RPMI8226 (cell line): Measurements from ENCODE around the gene B3GNT3.
"Not testable (repeated sequence)": the region's sequence is repeated elsewhere in the genome, so short reads cannot be mapped to it uniquely, and the experiment has no call there.

ENCODE experiments used
- DNase-seq: peaks from one replicate; pipeline ENCODE4 v3.0.0-alpha.2; 2015

Gene B3GNT3

DNA sequence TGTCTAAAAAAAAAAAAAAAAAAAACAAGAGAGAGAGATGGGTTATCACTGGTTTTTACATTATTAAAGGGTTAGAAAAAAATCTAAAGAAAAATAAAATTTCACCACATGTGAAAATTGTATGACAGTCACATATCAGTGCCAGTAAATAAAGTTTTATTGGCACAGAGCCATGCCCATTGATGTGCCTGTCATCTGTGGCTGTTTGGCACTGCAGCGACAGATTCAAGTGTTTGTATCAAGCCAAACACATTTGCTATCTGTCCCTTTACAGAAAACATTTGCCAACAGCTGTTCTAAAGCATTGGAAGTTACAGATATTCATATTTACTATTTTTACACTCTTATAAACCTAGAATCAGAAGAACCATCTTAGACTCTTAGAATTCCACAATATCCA is 27.4 kb upstream of the B3GNT3 start:
- DNase-seq = no peak

DNA sequence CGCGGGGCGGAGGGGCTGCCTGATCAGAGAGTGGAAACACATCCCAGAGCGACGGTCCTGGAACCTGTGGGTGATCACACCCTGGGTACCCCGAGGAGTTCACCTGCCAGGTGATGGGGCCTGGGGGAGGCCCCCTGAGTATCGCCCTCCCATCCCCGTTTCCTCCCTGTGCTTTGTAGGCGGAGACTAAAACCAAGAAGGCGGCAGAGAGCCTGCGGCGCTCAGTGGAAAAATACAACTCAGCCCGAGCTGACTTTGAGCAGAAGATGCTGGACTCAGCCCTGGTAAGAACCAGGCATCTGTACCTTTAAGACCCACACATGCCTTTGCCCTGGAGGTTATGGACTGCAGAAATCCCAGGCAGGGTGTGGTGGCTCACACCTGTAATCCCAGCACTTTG is 24.3 kb upstream of the B3GNT3 start:
- no peak for DNase-seq

DNA sequence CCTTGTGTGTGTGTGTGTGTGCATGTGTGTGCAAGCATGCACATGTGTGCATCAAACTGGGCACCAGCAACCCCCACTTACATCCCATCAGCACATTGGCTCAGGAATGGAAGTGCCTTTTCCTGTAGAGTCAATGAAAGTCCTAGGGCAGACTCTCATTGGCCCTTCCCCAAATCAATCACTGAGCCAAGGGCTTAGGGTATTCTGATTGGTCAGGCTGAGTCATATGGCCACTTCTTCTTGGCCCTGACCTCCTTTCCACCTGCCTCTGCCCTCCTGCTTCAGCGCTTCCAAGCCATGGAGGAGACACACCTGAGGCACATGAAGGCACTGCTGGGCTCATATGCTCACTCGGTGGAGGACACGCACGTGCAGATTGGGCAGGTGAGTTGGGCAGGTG is 22.8 kb upstream of the B3GNT3 start:
- peak; percentile 38 for DNase-seq

DNA sequence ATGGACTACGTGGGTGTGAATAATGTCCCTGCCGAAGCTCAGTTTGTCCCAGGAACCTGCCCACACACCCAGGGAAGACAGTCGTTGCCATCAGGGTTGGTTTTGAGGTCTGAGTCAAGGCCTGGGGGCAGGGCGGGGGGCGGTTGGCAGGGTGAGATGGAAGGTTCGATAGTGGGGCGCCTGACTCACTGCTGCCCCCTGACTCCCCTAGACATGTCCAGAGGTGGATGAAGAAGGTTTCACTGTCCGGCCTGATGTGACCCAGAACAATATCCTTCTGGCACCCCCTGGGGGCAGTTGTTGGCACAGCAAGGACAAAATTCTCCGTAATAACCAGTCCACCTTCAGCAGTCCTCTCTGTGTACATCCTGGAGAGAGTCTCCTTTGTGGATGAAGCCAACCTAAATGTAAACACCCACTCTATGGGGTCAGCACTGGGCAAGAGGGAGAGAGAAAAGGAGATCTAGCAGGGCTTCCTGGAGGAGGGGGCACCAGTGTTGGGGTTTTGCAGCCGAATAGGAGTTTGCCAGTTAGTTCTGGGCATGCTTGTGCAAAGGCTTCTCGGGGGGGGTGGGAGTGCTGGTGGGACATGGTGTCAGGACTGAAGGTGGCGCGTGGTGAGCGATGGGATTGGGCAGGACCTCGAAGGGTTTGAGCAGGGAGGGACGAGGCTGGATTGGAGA is 19.6 kb upstream of the B3GNT3 start:
- peak; percentile 43 for DNase-seq

- no peak for DNase-seq
These were observed 18.7 kb upstream of the B3GNT3 start for GRCh38 chr19:17775991-17776803.

DNA sequence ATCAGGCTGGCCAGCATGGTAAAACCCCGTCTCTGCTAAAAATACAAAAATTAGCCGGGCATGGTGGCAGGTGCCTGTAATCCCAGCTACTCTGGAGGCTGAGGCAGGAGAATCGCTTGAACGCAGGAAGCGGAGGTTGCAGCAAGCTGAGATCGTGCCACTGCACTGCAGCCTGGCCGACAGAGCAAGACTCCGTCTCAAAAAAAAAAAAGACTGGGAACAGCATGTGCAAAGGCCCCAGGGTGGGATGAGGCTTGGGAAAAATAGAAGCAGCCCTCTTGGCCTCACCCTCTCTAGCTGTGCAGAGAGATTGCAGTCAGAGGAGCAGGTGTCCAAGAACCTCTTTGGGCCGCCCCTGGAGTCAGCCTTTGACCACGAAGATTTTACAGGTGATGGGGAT is 17.1 kb upstream of the B3GNT3 start:
- DNase-seq = not testable (repeated sequence)

GRCh38 chr19:17778251-17778967 is 16.5 kb upstream of the B3GNT3 start:
- DNase-seq = peak; percentile 38

DNA sequence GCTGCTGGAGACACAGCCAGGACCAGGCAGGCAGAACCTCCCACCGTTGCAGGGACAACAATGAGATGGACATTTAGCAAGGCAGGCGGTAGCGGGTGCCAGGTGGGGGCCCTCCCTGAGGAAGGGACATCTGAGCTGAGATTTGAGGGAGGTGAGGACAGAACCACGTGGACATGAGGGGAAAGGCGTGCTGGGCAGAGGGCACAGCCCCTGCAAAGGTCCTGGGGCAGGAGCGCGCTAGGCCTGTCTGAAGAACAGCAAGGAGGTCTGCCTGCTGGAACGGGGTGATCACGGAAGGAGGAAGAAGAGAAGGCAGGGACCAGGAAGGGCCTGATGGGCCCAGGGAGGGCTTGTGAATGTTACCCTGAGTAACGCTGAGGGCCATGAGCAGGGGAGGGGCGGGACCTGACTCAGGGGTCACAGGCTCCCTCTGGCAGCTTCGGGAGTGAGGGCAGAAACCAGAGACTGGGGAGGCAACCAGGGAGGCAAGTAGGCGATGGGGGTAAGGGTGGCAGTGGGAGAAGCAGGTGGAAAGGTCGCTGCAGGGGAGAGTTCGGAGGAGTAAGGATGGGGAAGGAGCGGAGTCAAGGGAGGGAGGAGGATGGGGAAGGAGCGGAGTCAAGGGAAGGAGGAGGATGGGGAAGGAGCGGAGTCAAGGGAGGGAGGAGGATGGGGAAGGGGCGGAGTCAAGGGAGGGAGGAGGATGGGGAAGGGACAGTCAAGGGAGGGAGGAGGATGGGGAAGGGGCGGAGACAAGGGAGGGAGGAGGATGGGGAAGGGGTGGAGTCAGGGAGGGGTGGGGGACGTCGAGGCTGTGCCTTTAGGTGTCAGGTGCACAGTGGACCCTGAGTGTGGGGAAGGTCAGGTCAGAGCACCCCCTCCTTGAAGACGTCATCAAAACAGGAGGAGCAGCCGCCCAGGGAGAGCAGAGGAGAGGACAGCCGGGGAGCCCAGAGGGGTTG is 15.7 kb upstream of the B3GNT3 start:
- DNase-seq = no peak

DNA sequence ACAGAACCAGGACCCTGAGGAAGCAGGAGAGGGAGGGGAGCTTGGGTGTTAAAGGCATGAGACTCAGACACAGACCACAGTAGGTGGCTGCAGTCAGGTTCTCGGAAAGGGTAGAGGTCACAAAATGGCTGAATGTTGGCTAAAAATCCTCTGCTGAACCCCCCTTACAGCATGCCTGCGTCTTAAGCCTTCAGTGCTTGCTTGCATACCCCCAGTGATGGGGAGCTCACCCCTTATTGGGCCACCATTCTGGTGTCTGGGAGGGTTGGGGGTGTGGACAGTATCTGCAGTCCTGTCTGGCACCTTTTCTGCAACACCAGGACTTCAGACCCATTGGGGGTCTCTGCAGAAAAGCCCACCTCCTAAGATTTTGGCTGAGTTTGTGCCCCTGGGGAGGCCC is 14.2 kb upstream of the B3GNT3 start:
- DNase-seq = no peak

GRCh38 chr19:17783721-17784120 is 11.2 kb upstream of the B3GNT3 start:
- DNase-seq = not testable (repeated sequence)

DNA sequence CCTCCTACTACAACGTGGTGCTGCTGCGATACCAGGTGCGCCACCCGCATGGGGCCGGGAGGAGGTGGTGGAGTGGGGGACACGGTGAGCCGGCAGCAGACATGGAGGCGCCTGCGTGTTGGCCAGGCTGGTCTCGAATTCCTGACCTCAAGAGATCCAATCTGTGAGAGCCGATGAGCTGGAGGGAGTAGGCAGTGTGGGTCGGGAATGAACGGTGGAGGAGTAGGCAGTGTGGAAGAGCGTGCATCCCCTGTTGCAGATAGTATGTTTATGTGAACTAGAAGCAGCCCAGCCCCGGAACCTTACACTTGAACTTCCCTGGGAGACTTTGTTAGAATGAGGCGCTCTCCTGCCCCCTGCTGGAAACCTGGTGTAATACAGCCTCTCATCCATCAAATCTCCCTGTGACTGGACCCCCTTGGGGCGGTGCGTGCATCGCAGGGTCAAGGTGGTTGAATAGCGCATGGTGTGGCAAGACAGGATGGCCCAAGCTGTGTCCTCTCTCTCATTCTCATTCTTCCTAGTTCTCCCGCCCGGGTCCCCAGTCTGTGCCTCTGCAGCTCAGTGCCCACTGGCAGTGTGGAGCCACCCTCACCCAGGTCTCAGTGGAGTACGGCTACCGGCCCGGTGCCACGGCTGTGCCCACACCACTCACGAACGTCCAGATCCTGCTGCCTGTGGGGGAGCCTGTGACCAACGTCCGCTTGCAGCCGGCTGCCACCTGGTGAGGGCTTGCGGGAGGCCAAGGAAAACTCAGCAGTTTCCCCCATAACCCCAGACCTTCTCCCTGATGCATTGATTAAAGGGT is 10.5 kb upstream of the B3GNT3 start:
- DNase-seq = peak; percentile 61

- DNase-seq = no peak
These were observed 7.5 kb upstream of the B3GNT3 start for GRCh38 chr19:17787274-17787913.

DNA sequence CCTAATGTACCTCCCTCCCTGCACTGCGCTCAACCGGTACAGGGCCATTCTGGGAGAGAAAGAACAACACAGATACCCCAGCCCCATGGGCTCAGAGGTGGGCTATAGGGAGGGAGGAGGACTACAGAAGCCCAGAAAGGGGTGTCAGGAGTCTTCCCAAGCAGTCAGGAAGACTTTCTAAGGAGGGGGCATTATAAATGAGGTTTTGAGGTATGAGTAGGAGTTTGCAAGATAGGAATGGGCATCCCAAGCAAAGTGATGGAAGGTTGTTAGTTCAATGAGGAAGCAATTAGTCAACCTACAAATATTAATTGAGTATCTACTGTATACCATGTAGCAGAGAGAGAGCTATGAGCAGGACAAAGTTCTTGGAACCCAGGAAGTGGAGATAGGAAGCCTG is 6.3 kb upstream of the B3GNT3 start:
- DNase-seq = no peak

DNA sequence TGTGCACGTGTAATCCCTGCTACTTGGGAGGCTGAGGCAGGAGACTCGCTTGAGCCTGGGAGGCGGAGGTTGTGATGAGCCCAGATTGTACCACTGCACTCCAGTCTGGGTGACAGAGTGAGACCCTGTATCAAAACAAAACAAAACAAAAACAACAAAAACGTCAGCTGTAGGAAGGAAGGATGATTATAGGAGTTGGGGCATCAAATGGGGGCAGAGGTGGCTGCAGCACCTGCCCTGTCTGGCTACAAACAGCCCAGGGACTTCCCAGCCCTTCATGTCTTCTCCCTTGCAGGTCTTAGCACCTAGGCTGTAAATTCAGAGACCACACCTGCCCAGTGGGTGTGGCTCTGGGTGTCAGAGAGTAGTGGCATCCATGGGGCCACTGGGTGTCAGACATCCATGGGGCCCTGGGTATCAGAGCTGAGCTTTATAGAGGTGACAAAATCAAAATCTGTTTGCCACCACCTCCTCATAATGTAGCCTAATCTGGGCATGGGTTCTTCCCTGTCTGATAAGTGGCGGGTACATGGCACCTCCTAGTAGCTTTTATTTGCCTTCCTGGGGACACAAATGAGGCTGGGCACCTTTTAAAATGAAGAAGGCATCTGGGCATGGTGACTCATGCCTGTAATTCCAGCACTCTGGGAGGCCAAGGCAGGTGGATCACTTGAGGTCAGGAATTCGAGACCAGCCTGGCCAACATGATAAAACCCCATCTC is 4.7 kb upstream of the B3GNT3 start:
- DNase-seq = peak; percentile 37

GRCh38 chr19:17794412-17794730 is 567 bp upstream of the B3GNT3 start:
- DNase-seq = no peak

GRCh38 chr19:17795495-17795856 is 538 bp downstream of the B3GNT3 start:
- DNase-seq = no peak

GRCh38 chr19:17796013-17796837 is 1.3 kb downstream of the B3GNT3 start:
- DNase-seq = peak; percentile 77

DNA sequence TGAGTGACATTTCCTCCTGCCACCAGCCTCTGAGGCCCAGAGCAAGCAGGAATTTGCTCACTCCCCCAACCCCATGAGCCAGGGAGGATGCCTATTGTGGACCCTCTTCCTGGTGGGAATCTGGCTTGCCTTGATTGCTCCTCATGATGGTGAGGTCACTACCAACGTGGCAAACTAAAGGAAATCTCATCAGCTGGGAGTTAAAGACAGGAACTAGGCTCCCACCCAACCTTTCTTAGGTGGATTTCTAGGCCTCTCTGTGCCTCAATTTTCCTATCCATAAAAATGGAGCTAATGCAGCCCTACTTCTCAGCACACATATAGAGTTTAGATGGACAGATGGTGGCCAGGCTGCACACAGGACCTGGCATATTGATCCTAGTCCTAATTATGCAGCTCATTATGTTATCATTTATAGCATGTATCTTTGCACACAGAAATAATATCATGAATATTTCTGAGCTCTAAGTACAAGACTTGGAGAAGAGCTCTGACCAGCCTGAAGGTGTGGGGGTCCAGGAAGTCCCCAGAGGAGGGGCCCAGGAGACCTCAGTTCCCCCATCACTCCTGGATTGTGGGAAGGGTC is 2.0 kb downstream of the B3GNT3 start:
- no peak for DNase-seq

DNA sequence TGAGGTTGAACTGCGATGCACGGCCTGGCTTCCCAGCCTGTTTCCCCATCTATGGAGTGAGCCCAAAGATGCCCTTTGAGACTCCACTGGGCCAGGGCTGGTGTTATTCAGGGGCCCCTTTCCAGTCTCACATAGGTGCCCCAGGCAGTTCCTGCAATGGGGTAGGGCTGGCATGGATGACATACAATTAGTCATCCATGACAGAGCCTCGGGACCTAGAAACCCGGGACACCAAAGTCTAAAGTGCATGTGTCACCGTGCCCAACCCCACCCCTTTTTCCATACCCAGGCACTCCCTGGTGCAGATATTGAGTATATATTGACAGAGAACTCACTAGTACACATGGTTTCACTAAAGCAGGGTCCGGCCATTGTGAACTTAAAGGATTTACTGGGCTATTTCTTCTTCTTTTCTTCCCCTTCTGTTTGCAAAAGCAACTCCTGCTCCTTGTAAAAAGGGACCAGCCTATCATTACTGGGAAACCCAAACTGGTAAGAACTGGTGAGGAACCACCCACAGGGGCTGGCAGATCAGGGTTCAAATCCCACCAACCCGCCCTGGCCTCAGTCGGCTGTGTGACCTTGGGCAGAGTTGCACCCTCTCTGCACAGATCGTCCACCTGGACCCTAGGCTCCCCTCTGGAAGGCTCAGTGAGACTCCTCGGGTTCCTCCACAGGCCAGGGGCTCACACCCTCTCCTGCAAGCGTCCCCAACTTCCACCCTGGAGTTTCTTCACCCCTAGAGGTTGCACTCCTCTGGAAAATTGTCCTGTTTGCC is 2.7 kb downstream of the B3GNT3 start:
- DNase-seq = no peak
